Gastroesophageal sphincter (tissue), 4 donors: ENCODE measurements around the gene NID2. TPM values are rescaled to one million over a fixed set of nuclear protein-coding genes. Genes with fewer than 3 reads are reported as not detected.

Source experiments
- ATAC-seq: fragments of 150-250 bp; one replicate; pipeline ENCODE4 v1.9.1; 2016; ENCODE audit warnings: mild to moderate bottlenecking, moderate library complexity
- H3K27ac ChIP-seq, 4 donors: fragments of 200-600 bp; sonication (generic) in 3 of 4; 1 replicate in 3 of 4; 2 replicates in 1 of 4; pipeline ENCODE4 v1.5.1; 2016 to 2019
- H3K27me3 ChIP-seq: fragments of 200-600 bp; sonication (generic); one replicate; pipeline ENCODE4 v1.5.1; 2019
- H3K36me3 ChIP-seq, 2 donors: fragments of 200-600 bp; sonication (generic); one replicate each; pipeline ENCODE4 v1.5.1; 2019; ENCODE audit warnings: control low read depth in 1 of 2
- H3K4me1 ChIP-seq, 3 donors: fragments of 200-600 bp; sonication (generic); 1 replicate in 2 of 3; 2 replicates in 1 of 3; pipeline ENCODE4 v1.5.1; 2016 to 2019; ENCODE audit warnings: control low read depth in 2 of 3
- H3K4me3 ChIP-seq, 2 donors: fragments of 200-600 bp; sonication (generic); one replicate each; pipeline ENCODE4 v1.5.1; 2019; ENCODE audit warnings: mild to moderate bottlenecking in 1 of 2, moderate library complexity in 1 of 2
- H3K9me3 ChIP-seq, 3 donors: fragments of 200-600 bp; sonication (generic); one replicate each; pipeline ENCODE4 v1.5.1; 2017 to 2019; ENCODE audit warnings: control low read depth in 2 of 3
- CTCF ChIP-seq, 4 experiments: fragments of 200-600 bp in 2 of 4; fragments of 450-650 bp in 2 of 4; sonication (generic) in 1 of 4; IDR thresholded peaks; one replicate each; pipeline ENCODE4 v1.5.1; 2017 to 2019; ENCODE audit warnings: antibody characterized with exemption in 4 of 4, mild to moderate bottlenecking in 2 of 4, moderate library complexity in 2 of 4
- EP300 ChIP-seq: sonication (generic); formaldehyde crosslinking; IDR thresholded peaks from one replicate; pipeline ENCODE4 v1.6.1; 2017; ENCODE audit warnings: antibody characterized with exemption, mild to moderate bottlenecking
- POLR2A ChIP-seq, 2 donors: fragments of 450-650 bp; IDR thresholded peaks; one replicate each; pipeline ENCODE4 v1.6.1; 2017; ENCODE audit warnings: antibody characterized with exemption in 2 of 2, mild to moderate bottlenecking in 2 of 2, moderate library complexity in 1 of 2
- POLR2AphosphoS5 ChIP-seq: sonication (generic); formaldehyde crosslinking; IDR thresholded peaks from one replicate; pipeline ENCODE4 v1.6.1; 2017; ENCODE audit warnings: antibody characterized with exemption
- WGBS, 2 donors: methylation state at CpG; one replicate each; pipeline ENCODE4 v1.1.5; 2018; ENCODE audit warnings: low coverage in 1 of 2; 5-methylcytosine and 5-hydroxymethylcytosine counted together
- total RNA-seq, 4 donors: library from RNA; depleted of rRNA; stranded (reverse); fragments of >200 nt; gene quantifications; one replicate each; pipeline ENCODE4 v1.1.0, GENCODE V29; 2016

Gene NID2
- total RNA-seq, 4 donors from 2014 or later: 35.0 to 71.9 (median 63.3) TPM

GRCh38 chr14:52089218-52089617 is 20.4 kb upstream of the NID2 start:
- no peak overlapping the region for H3K27ac ChIP-seq
- H3K36me3 ChIP-seq: no peaks in the 10 kb centered on the region
- no peak for ATAC-seq
- H3K4me3 ChIP-seq: no peak overlapping the region
- no peaks in the 10 kb centered on the region for H3K4me1 ChIP-seq
- no peaks in the 10 kb centered on the region for H3K27me3 ChIP-seq
- H3K9me3 ChIP-seq: peaks cover 0 to 8% (median 0%) of the 10 kb centered on the region in 3 donors
- WGBS, 2 donors: 75% methylated on average over 1 of the region's 1 CpG; no CpG with 5 or more reads in 1 of the 2 donors
- no peak for TF ChIP-seq EP300
- TF ChIP-seq CTCF (IDR thresholded peaks at IDR 0.05): no peak
- TF ChIP-seq POLR2AphosphoS5: no peak

DNA sequence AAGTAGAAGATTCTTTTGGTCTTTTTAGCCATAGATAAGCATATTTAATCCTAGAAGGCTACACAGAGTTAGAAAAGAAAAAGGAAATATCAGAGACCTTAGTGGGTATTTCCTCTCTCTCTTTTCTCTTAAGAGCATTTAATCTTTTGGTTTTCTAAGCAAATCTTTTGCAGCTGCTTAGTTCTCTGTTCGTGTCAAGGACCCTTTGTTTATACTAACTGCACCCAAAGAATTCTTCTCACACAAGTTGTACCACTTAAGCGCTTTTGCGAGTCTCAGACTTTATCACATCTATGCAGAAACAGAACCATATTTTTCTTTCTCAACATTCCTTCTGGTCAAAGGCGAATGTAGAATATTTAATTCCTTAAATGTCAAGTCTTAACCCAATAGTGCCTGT is 17.9 kb upstream of the NID2 start:
- H3K27ac ChIP-seq: no peak overlapping the region
- no peak for ATAC-seq
- 21 to 34% methylated on average over 3 of the region's 4 CpGs for WGBS, 2 donors
- peaks cover 0 to 8% (median 0%) of the 10 kb centered on the region in 3 donors for H3K9me3 ChIP-seq
- TF ChIP-seq CTCF (IDR thresholded peaks at IDR 0.05) (no peak), EP300 (no peak), POLR2A (IDR thresholded peaks at IDR 0.05) (no peak), POLR2AphosphoS5 (no peak)
- no peaks in the 10 kb centered on the region for H3K4me1 ChIP-seq
- no peaks in the 10 kb centered on the region for H3K36me3 ChIP-seq
- H3K4me3 ChIP-seq: no peak overlapping the region
- H3K27me3 ChIP-seq: no peaks in the 10 kb centered on the region

DNA sequence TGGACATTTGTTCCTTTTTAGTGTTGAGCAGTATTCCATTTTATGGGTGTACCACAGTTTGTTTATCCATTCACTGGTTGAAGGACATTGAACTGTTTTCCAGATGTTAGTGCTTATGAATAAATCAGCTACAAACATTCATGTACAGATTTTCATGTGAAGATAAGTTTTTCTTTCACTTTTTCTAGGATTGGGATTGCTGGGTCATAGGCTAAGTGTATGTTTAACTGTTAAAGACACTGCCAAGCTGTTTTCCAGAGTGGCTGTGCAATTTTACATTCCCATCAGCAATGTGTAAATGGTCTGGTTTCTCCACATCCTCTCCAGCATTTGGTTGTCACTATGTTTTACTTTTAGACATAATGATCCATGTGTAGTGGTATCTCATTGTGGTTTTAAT is 14.0 kb upstream of the NID2 start:
- ATAC-seq: no peak
- Histone ChIP-seq H3K36me3 (no peaks in the 10 kb centered on the region), H3K27ac (no peak overlapping the region), H3K27me3 (no peaks in the 10 kb centered on the region), H3K4me1 (no peaks in the 10 kb centered on the region), H3K9me3 (peaks cover 0 to 8% (median 0%) of the 10 kb centered on the region in 3 donors), H3K4me3 (no peak overlapping the region)
- no peak for TF ChIP-seq POLR2A (IDR thresholded peaks at IDR 0.05)
- TF ChIP-seq CTCF (IDR thresholded peaks at IDR 0.05): no peak
- TF ChIP-seq POLR2AphosphoS5: no peak
- TF ChIP-seq EP300: no peak

DNA sequence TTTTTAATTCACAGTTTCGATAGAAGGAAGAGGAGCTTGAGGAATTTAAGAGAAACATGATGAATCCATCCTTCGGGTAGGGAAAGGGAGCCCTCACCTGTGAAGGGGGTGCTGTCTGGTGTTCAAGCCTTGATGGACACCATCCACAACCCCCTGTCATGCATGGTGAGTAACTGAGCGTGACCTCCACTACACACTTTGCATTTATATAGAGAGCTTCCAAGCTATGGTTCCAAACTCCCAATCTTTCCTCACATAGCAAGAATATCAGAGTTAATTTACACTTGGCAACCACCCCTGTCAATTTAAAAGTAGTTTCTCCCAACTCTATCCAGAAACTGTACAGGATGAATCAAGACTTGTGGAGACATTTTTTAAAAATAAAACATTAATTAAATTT is 13.1 kb upstream of the NID2 start:
- Histone ChIP-seq H3K4me1 (no peaks in the 10 kb centered on the region), H3K27ac (no peak overlapping the region), H3K27me3 (no peaks in the 10 kb centered on the region), H3K4me3 (no peak overlapping the region), H3K9me3 (peaks cover 0 to 8% (median 0%) of the 10 kb centered on the region in 3 donors), H3K36me3 (no peaks in the 10 kb centered on the region)
- no peak for TF ChIP-seq POLR2A (IDR thresholded peaks at IDR 0.05)
- no peak for TF ChIP-seq POLR2AphosphoS5
- TF ChIP-seq EP300: no peak
- TF ChIP-seq CTCF (IDR thresholded peaks at IDR 0.05): no peak
- no peak for ATAC-seq
- 94% methylated on average over 2 of the region's 3 CpGs; no CpG with 5 or more reads in 1 of the 2 donors for WGBS, 2 donors

DNA sequence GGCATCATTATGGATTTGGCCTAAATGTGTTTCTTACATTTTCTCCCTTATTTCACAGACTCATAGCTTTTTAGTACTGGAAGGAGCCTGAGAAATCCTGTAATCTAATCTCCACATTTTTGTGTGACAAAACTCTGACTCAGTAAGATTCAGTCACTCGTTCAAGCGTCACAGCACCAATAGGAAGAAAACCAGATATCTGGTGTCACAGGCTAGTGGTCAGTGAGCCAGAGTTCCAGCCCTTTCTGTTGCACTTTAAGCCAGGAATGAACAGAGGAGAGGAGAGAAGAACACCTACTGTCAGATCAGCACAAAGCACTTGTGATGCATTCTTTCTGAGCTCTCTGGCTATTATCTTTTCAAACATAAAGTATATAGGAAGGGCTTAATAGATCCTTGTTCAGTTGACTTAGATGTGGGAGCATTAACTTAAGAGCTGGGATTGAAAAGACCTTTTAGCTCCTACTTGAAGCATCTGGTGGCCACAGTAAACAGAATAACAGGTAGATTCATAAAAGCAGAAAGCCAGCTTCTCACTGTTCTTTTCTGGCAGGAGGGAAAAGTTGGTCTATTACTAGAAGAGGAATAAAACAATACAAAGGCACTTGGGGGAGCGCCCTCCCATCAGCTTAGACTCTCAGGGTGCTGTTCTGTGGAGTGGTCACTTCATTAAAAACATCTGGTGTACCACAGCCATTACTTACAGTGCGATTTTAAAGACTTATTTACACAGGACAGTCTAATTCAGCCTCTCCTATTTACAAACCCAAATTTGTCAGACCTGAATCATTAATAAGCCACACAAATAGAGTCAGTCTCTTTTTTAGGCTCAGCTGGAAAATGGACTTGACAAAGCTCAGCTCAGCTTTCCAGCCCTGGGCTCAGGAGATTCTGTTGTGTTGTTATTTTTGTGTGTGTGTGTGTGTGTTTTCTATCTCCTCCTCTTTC is 12.2 kb upstream of the NID2 start:
- Histone ChIP-seq H3K36me3 (no peaks in the 10 kb centered on the region), H3K4me1 (no peaks in the 10 kb centered on the region), H3K27ac (no peak overlapping the region), H3K9me3 (peaks cover 0 to 8% (median 0%) of the 10 kb centered on the region in 3 donors), H3K27me3 (no peaks in the 10 kb centered on the region), H3K4me3 (no peak overlapping the region)
- TF ChIP-seq EP300: no peak
- TF ChIP-seq POLR2A (IDR thresholded peaks at IDR 0.05): no peak
- TF ChIP-seq POLR2AphosphoS5: no peak
- no peak for TF ChIP-seq CTCF (IDR thresholded peaks at IDR 0.05)
- 33 to 72% methylated on average over 2 to 3 of the region's 4 CpGs for WGBS, 2 donors
- peak; percentile 34 for ATAC-seq
